ENCODE data around the gene MVB12B.

DNA sequence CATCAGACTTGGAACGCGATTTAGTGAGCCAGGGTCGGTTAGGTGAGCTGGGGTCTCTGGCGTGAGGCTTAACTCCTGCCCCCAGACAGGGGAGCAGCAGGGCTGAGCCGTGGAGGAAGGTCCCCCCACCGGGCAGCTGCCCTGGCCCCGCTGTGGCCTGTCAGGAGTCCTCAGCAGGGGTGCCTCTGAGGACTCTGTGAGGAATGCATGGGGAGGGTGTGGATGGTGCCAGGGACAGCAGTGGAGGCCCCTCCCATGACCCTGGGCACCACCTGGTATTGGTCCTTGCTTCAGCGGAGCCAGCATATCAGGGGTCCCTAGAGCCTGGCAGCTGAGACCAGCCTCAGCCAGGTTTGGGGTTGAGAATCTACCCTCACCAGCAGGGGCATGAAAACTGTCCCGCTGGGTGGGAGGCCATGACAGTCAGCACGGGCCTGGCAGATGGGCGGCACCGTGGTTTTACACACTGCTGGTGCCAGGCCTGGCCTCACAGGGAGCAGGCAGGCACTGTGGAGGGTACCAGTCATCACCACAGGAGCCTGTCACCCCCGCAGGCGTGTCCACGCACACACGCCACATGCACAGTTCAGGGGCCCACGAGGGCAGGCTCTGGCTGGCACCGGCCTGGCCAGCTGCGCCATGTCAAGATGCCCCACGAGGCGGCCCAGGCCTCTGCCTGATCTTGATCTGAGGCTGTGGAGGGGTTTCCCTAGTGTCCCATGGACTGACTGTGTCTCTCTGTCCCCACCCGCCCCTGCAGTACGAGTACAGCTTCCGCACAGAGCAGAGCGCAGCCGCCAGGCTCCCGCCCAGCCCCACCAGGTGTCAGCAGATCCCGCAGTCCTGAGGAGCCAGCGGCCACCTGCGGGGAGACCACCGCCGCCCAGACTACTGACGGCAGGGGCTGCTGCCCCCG, 176.0 kb downstream of the MVB12B start:
- no peak for TF ChIP-seq CTCF (conservative IDR thresholded peaks at IDR 0.05; ENCODE audit: low read length)
- no peak for TF ChIP-seq EZH2phosphoT487 (IDR thresholded peaks at IDR 0.05; ENCODE audit: borderline replicate concordance)

Data from Loucy (cell line).